HUDEP-2 (cell line): Measurements from ENCODE around the gene OSTN.
"Not testable (repeated sequence)": the region's sequence is repeated elsewhere in the genome, so short reads cannot be mapped to it uniquely, and the experiment has no call there.

Experiments used
- DNase-seq, 76 experiments: peaks; one replicate each; lab custom pipeline; 2025; ENCODE audit not compliant: unreplicated experiment in 76 of 76; lab: John Stamatoyannopoulos, UW

OSTN gene

DNA sequence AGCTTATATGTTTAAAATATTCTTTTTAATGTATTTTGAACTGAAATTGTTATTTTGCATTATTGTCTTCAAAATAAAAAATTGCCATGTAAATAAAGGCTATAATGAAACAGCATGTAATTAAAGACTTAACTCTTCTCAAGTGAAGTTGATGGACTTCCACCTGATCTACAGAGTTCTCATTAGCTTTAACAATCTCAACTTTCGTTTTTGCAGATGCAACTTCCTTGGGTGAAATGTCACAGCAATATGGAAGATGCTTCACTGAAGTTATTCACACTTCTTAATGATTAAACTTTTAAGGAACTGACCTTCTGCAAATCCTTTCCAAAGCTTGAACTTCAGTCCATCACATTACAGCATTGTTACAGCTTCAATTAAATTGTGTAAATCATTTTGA is 63.6 kb downstream of the OSTN start:
- DNase-seq: no peak

- no peak for DNase-seq
These were observed 64.3 kb downstream of the OSTN start for GRCh38 chr3:191263365-191263764.

GRCh38 chr3:191263850-191264249 is 64.8 kb downstream of the OSTN start:
- DNase-seq: no peak

- DNase-seq: no peak
These were observed 69.7 kb downstream of the OSTN start for GRCh38 chr3:191268737-191269136.

DNA sequence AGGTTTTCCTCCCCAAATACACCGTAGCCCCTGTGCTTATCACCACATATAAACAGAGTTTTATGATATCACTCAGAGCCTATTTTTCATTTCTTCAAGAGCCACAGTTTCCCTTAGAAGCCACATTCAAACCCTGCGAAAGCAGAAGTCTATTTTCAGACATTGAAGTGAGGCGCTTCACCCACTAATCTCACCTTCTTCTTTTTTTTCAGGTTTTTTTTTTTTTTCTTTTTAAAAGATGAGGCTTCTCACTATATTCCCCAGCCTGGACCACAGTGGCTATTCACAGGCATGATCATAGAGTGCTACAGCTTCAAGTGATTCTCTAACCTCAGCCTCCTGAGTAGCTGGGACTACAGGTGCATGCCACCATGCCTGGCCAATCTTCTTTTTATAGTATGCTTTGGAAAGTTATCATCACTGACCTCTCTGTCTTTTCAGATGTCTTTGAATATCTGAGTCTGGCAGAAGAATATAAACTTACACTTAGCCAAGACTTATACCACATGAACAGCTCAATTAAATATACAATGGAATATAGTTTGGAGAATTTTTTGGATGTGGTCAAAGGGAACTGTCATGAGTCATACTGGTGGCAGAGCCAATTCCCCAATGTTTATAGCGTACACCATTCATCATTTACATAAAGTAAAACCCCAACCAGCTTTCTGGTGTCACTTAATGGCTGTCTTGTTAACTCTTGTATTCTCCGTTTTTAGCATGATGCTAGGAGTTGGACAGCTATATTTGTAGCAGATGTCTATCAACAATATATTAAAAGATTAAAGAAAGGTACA is 70.4 kb downstream of the OSTN start:
- no peak for DNase-seq

DNA sequence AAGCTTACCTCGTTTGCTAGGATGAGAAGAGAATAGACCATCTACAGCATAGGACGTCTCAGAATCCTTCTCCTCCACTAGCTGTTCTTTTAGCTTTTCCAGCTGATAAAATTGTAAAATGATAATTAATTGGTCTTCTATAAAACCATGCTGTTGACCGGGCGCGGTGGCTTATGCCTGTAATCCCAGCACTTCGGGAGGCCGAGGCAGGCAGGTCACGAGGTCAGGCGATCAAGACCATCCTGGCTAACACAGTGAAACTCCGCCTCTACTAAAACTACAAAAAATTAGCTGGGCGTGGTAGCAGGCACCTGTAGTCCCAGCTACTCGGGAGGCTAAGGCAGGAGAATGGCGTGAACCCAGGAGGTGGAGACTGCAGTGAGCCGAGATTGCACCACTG is 76.2 kb downstream of the OSTN start:
- not testable (repeated sequence) for DNase-seq

DNA sequence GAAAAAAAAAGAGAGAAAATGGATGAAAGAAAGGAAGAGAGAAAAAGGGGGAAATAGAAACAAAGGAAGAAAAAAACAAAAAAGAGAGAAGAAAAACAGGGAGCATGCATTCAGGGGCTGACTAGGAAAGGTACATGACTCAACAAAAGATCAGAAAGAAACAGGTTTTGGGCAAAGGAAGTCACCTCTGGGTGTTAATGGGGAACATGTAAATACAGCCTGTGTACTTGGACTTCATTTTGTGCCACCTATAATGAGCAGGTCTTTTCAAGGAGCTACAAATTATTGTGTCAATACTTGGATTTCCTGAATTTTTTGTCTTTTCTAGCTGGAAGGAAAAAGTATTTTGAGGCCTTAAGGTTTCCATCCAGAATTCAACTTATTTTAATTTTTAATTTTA is 76.7 kb downstream of the OSTN start:
- DNase-seq: no peak

DNA sequence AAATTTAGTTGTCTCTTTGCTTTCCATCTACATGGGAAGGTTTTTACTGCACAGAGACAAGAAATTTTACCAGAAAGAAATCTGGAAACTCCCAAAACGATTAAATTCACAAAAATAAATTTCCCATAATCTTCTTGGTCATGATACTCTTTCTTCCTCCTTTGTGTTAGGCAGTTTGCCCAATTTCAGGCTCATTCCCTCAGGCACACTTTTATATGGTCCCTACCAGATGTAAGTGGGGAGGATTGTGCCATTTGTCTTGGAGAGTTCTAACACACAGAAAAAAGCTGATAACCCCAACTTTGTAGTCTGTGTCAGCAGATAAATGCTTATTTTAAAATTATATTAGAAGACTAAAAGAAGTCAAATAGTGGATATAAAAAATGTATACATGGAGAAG is 81.1 kb downstream of the OSTN start:
- DNase-seq: no peak

GRCh38 chr3:191280882-191281281 is 81.8 kb downstream of the OSTN start:
- no peak for DNase-seq

GRCh38 chr3:191282251-191283185 is 83.5 kb downstream of the OSTN start:
- DNase-seq: no peak

GRCh38 chr3:191283400-191283799 is 84.4 kb downstream of the OSTN start:
- no peak for DNase-seq

DNA sequence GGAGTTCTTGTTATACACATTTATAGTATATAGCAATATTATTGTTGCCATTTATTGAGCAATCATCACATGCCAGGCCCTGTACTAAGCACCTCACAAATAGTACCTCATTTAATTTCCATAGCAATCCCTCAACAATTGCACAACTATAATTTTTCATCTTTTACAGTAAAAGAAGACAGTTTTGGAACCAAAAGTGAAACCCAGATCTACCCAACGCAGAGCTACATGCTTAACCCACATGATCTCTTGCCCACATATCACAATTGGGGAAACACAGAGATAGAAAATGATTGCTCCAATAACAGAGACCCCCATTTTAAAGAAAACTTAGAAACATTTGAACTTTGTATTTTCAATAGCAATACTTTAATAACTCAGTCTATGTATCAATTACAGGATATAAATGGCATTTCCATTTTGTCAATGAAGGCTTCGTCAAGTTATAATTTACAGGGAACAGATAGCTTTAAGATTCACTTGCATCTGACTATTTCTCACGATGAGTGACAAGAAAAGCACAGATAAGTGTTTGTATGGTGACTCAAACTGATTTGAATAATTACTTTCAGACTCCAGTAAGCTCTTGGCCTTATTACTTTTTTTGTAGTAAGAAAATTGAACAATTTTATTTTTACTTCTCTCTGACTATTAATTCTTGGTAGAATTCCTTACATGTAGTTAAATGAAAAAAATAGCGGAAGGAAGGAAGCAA is 91.4 kb downstream of the OSTN start:
- DNase-seq: no peak

- no peak for DNase-seq
These were observed 93.4 kb downstream of the OSTN start for GRCh38 chr3:191292243-191293015.

DNA sequence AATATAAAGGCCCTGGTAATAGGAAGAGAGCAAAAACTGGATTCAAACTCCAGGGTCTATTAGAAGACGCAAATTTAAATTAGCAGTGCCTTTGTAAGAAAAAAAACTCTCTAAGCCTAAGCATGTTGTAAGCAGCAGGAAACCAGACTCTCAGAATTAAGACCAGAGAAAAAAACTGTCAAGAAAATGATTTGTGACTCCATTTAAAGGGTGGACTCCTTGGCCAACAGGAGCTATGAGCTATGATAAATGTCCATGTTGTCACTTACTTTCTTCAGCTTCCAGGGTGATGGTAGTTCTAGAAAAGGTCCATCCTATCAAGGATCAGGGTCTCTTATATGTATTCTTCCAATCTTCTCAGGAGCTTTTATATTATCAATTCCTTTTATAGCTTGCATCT is 95.2 kb downstream of the OSTN start:
- DNase-seq: no peak

DNA sequence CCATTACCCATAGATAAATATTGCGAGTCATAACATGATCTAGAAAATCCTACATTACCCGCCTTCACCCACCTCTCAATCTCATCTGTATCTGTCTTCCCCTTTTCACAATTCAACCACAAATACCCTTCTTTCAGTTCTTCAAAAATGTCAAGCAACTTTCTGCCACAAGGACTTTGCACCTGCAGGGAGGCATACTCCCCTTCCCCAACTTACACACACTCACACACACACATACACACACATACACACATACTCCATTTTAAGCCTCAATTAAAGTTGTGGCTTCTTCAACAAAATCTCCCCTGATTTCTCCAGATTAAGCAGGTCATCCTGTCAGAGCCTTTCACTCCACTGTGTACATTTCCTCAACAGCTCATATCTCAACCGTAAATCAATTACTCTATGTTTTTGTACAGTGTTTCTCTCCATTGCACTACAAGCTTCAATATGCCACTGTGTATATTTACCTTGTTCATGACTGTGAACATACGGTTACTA is 97.0 kb downstream of the OSTN start:
- DNase-seq: no peak

GRCh38 chr3:191298846-191299245 is 99.8 kb downstream of the OSTN start:
- no peak for DNase-seq

- no peak for DNase-seq
These were observed 101.4 kb downstream of the OSTN start for GRCh38 chr3:191300422-191300821.

DNA sequence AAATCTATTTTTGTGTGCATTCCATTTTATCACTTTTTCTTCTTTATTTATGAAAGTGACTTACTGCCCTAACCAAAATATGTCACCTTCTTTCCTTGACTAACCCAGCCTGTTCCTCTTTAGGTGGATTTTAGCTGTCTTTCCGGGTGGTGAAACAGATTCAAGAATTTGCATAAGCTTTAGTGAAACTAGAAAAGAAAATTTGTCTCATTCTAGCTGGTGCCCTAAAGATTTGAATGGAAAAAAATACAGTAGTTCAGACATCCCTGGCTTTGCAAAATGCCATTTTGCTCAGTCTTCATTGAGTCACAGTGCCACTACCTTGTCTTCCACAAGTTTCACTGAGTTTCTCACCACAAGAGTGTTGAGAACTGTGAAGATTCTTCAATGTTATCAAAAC is 102.0 kb downstream of the OSTN start:
- no peak for DNase-seq

- no peak for DNase-seq
These were observed 102.9 kb downstream of the OSTN start for GRCh38 chr3:191301782-191302411.

- DNase-seq: no peak
These were observed 103.4 kb downstream of the OSTN start for GRCh38 chr3:191302451-191302850.
